ENCODE measurements around the gene HS6ST2.

HS6ST2 gene

DNA sequence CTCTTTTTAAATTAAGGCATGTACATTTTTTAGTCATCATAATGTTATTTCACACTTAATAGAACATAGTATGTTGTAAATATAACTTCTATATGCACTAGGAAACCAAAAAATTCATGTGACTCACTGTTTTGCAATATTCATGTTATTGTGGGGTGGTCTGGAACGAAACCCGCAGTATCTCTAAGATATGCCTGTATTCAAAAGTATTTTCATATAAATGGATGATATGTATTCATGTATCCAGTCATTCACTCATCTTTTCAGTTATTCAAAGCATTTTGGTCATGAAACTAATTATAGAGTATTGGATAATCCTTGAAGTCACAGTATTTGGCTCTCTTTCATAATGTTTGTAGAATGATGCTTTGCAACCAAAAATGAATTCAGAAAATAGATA lies 168.1 kb downstream of the HS6ST2 start:
- no peak overlapping the region for H3K27ac ChIP-seq
- no peak for TF ChIP-seq CTCF (conservative IDR thresholded peaks at IDR 0.05)
- no peak for TF ChIP-seq ZFX (IDR thresholded peaks at IDR 0.05)

GRCh38 chrX:132786217-132786616 lies 172.2 kb downstream of the HS6ST2 start:
- no peak for TF ChIP-seq CTCF (conservative IDR thresholded peaks at IDR 0.05)
- TF ChIP-seq ZFX (IDR thresholded peaks at IDR 0.05): no peak
- no peak overlapping the region for H3K27ac ChIP-seq

GRCh38 chrX:132778917-132779316 lies 179.5 kb downstream of the HS6ST2 start:
- no peak for TF ChIP-seq CTCF (conservative IDR thresholded peaks at IDR 0.05)
- TF ChIP-seq ZFX (IDR thresholded peaks at IDR 0.05): no peak
- H3K27ac ChIP-seq: no peak overlapping the region

- TF ChIP-seq ZFX (IDR thresholded peaks at IDR 0.05) (no peak), CTCF (conservative IDR thresholded peaks at IDR 0.05) (no peak)
Observed at GRCh38 chrX:132776486-132777210, 181.8 kb downstream of the HS6ST2 start.

DNA sequence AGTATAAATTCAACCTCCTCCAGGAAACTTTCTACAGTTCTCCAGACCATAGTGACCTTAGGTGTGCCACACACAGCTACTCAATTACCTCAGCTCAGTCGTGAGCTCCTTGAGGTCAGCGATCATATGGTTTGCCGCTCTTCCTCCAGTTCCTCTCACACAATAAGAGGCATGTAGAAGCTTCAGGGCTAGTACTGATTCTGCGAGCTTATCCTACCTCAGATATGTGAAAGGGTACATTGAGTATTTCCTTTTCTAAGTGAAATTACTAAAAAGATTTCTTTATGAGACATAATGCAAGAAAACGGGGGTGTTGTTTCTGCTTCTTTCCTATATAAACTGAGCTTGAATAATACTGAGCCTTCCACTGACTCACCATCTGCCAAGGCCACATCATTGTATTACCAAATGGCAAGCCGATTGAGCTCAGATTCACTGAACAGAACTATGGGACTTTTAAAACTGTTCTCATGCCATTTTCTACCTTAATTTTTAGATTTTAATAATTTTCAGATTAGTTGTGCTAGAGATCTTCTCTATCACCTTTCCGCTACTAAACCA lies 183.1 kb downstream of the HS6ST2 start:
- H3K27ac ChIP-seq: no peak overlapping the region
- TF ChIP-seq ZFX (IDR thresholded peaks at IDR 0.05) (no peak), CTCF (conservative IDR thresholded peaks at IDR 0.05) (no peak)

More at GRCh38 chrX:132776486-132777210, 181.8 kb downstream of the HS6ST2 start:
- H3K27ac ChIP-seq: no peak overlapping the region

- no peak for TF ChIP-seq CTCF (conservative IDR thresholded peaks at IDR 0.05)
- no peak for TF ChIP-seq ZFX (IDR thresholded peaks at IDR 0.05)
Observed at GRCh38 chrX:132774010-132774714, 184.3 kb downstream of the HS6ST2 start.

GRCh38 chrX:132769609-132770008 lies 188.8 kb downstream of the HS6ST2 start:
- TF ChIP-seq ZFX (IDR thresholded peaks at IDR 0.05): no peak
- no peak for TF ChIP-seq CTCF (conservative IDR thresholded peaks at IDR 0.05)
- H3K27ac ChIP-seq: no peak overlapping the region

More at GRCh38 chrX:132774010-132774714, 184.3 kb downstream of the HS6ST2 start:
- H3K27ac ChIP-seq: no peak overlapping the region
